Measurements from ENCODE around the gene OR4D9. TPM values are rescaled to one million over a fixed set of nuclear protein-coding genes. Genes with fewer than 3 reads are reported as not detected.
A peak's percentile ranks its signal among the peaks of the same experiment; 100 is the strongest.

The OR4D9 gene
- polyA plus RNA-seq, 1 of the 3 experiments (the other 2 are of a cell fraction), result not detected

- TF ChIP-seq MEF2A (IDR thresholded peaks at IDR 0.05; ENCODE audit: borderline replicate concordance, low read depth), result no peak
These were observed 46.9 kb downstream of the OR4D9 start (continued) for GRCh38 chr11:59558270-59558643.

GRCh38 chr11:59559886-59560285 lies 48.5 kb downstream of the OR4D9 start:
- CTCF ChIA-PET, result interaction anchor here (1.1 to 3.7 kb wide), 3 partner anchors 10 to 263 kb away, joined by 5 to 17 read pairs (median 11); no protein-coding TSS in a partner anchor
- Histone ChIP-seq H3K27ac (ENCODE audit: low read depth in 2 of 2, low read length in 1 of 2) (no peak overlapping the region; a peak in 1 of 4 replicates), H4K20me1 (ENCODE audit: insufficient read depth) (no peaks in the 10 kb centered on the region), H3K9me2 (no peaks in the 10 kb centered on the region), H3K36me3 (replicated peaks in 1 of 2; ENCODE audit: control insufficient read depth in 1 of 2, insufficient read depth in 2 of 2, low read length in 1 of 2) (no peaks in the 10 kb centered on the region), H3K9ac (no peak overlapping the region), H3K4me3 (ENCODE audit: low read depth in 2 of 2, low read length in 1 of 2) (peak overlapping the region; percentile 79 to 86; a peak in 3 of 4 replicates), H3K79me2 (ENCODE audit: insufficient read depth) (no peaks in the 10 kb centered on the region), H3K9me3 (no peaks in the 10 kb centered on the region), H3K27me3 (ENCODE audit: insufficient read depth) (no peaks in the 10 kb centered on the region), H3F3A (replicated peaks; ENCODE audit: insufficient read depth) (peaks cover 53% of the 10 kb centered on the region), H3K4me1 (ENCODE audit: control insufficient read depth in 1 of 2, insufficient read depth in 2 of 2, low read depth in 1 of 2, low read length in 1 of 2) (peaks cover 0 to 5% of the 10 kb centered on the region in 2 experiments; a peak in 2 of 4 replicates), H3K4me2 (peak overlapping the region; percentile 97), H2AFZ (ENCODE audit: low read depth) (no peak overlapping the region)
- POLR2A ChIA-PET, result interaction anchor here (0.6 kb wide), 1 partner anchor 1292 kb away, joined by 3 read pairs; no protein-coding TSS in a partner anchor
- WGBS (ENCODE audit: low lambda C conversion rate), result 46% methylated on average over 6 of the region's 8 CpGs
- peak; percentile 26 for DNase-seq
- no peak for TF ChIP-seq USF2 (IDR thresholded peaks at IDR 0.05; ENCODE audit: borderline replicate concordance, low read depth, low read length)
- TF ChIP-seq GABPA (IDR thresholded peaks at IDR 0.05; ENCODE audit: low read depth), result no peak
- TF ChIP-seq GATA2 (CRISPR knock-in tag; IDR thresholded peaks at IDR 0.05), result no peak
- no peak for TF ChIP-seq ZBTB33 (IDR thresholded peaks at IDR 0.05; ENCODE audit: borderline replicate concordance, low read depth)
- TF ChIP-seq FOXJ3 (CRISPR knock-in tag; IDR thresholded peaks at IDR 0.05), result no peak

GRCh38 chr11:59560290-59560701 lies 49.0 kb downstream of the OR4D9 start:
- H3K9me3 ChIP-seq, result no peaks in the 10 kb centered on the region
- no peaks in the 10 kb centered on the region for H3K36me3 ChIP-seq (replicated peaks in 1 of 2; ENCODE audit: control insufficient read depth in 1 of 2, insufficient read depth in 2 of 2, low read length in 1 of 2)
- H3F3A ChIP-seq (replicated peaks; ENCODE audit: insufficient read depth), result peaks cover 55% of the 10 kb centered on the region
- CTCF ChIA-PET, result interaction anchor here (2.2 to 3.7 kb wide), 2 partner anchors 10 to 23 kb away, joined by 11 to 17 read pairs; no protein-coding TSS in a partner anchor
- peak; percentile 64 for DNase-seq
- H3K9ac ChIP-seq, result peak overlapping the region; percentile 87
- H3K4me3 ChIP-seq (ENCODE audit: low read depth in 2 of 2, low read length in 1 of 2), result peak overlapping the region; percentile 79 to 86
- peak overlapping the region; percentile 97 for H3K4me2 ChIP-seq
- no peaks in the 10 kb centered on the region for H3K27me3 ChIP-seq (ENCODE audit: insufficient read depth)
- under 1% methylated on average over 17 of the region's 18 CpGs for WGBS (ENCODE audit: low lambda C conversion rate)
- H3K9me2 ChIP-seq, result no peaks in the 10 kb centered on the region
- peak overlapping the region; percentile 79 to 82 for H3K27ac ChIP-seq (ENCODE audit: low read depth in 2 of 2, low read length in 1 of 2)
- H3K4me1 ChIP-seq (ENCODE audit: control insufficient read depth in 1 of 2, insufficient read depth in 2 of 2, low read depth in 1 of 2, low read length in 1 of 2), result peaks cover 0 to 5% of the 10 kb centered on the region in 2 experiments; a peak in 2 of 4 replicates
- peak overlapping the region; percentile 100 for H2AFZ ChIP-seq (ENCODE audit: low read depth)
- no peaks in the 10 kb centered on the region for H3K79me2 ChIP-seq (ENCODE audit: insufficient read depth)
- POLR2A ChIA-PET, result interaction anchor here (0.6 kb wide), 1 partner anchor 1291 kb away, joined by 3 read pairs; no protein-coding TSS in a partner anchor
- no peaks in the 10 kb centered on the region for H4K20me1 ChIP-seq (ENCODE audit: insufficient read depth)
- TF ChIP-seq RCOR1 (IDR thresholded peaks at IDR 0.05; ENCODE audit: low read length) (peak; percentile 38; the same call in 1 of the 2 replicates), YY1 (IDR thresholded peaks at IDR 0.05; ENCODE audit: low read depth) (no peak), GABPA (IDR thresholded peaks at IDR 0.05; ENCODE audit: low read depth) (no peak), TCF12 (IDR thresholded peaks at IDR 0.05) (0 out of 2 replicates have a peak, but pooled peaks have one; percentile 13), USF2 (IDR thresholded peaks at IDR 0.05; ENCODE audit: borderline replicate concordance, low read depth, low read length) (no peak), RAD21 (IDR thresholded peaks at IDR 0.05; ENCODE audit: low read length) (no peak), EP300 (IDR thresholded peaks at IDR 0.05; ENCODE audit: borderline replicate concordance in 1 of 2, low read depth in 1 of 2, low read length in 1 of 2) (peak in 1 of 2 experiments; percentile 45; a peak in 1 of 4 replicates), GATA2 (CRISPR knock-in tag; IDR thresholded peaks at IDR 0.05) (no peak), POLR2AphosphoS5 (IDR thresholded peaks at IDR 0.05; ENCODE audit: low read depth, low read length) (no peak), NFIC (IDR thresholded peaks at IDR 0.05; ENCODE audit: borderline replicate concordance) (peak; percentile 13; the same call in 1 of the 2 replicates), TAF1 (IDR thresholded peaks at IDR 0.05; ENCODE audit: borderline replicate concordance, low read depth, low read length) (no peak), FOXJ3 (CRISPR knock-in tag; IDR thresholded peaks at IDR 0.05) (no peak), TEAD4 (IDR thresholded peaks at IDR 0.05; ENCODE audit: borderline replicate concordance, insufficient read depth) (peak; percentile 89), CHD2 (IDR thresholded peaks at IDR 0.05; ENCODE audit: low read length, partially characterized antibody) (peak; percentile 50), RXRA (IDR thresholded peaks at IDR 0.05; ENCODE audit: borderline replicate concordance, low read depth) (peak; percentile 59; the same call in 1 of the 2 replicates), FOSL2 (IDR thresholded peaks at IDR 0.05; ENCODE audit: borderline replicate concordance, low read depth) (peak; percentile 71), SIN3A (IDR thresholded peaks at IDR 0.05; ENCODE audit: borderline replicate concordance, low read depth, low read length) (0 out of 2 replicates have a peak, but pooled peaks have one; percentile 19), MXI1 (IDR thresholded peaks at IDR 0.05; ENCODE audit: low read depth, low read length) (no peak), USF1 (IDR thresholded peaks at IDR 0.05; ENCODE audit: borderline replicate concordance, low read depth) (no peak)
